ENCODE results near the gene STAT6. TPM values are rescaled to one million over a fixed set of nuclear protein-coding genes. Genes with fewer than 3 reads are reported as not detected.

Gene STAT6
- total RNA-seq, 1 experiment from 2014 or later, result 122 TPM

DNA sequence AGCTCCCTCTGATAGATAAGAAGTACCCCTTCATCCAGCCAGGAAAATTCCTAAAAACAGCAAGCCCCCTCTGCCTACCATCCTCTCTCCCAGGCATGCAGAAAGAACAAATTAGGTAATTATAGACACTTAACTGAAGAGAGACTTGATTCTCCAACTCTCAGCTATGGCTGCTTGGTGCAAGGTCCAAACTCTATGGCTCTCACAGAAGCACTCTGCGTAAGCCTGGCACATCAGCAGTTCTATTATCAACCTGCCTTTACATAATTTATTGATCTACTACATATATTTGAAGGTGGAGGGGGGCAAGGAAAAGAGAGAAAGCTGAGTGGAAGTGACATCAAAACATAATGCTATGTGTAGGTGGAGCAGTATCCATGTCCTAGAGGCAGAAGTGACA, 60.2 kb downstream of the STAT6 start:
- no peaks in the 10 kb centered on the region for H3K9me3 ChIP-seq (ENCODE audit: insufficient read depth, low read depth)
- H3K79me2 ChIP-seq (ENCODE audit: low read depth), result no peaks in the 10 kb centered on the region
- TF ChIP-seq EZH2 (IDR thresholded peaks at IDR 0.05; ENCODE audit: low read depth), result no peak
- TF ChIP-seq, protein P1, sequence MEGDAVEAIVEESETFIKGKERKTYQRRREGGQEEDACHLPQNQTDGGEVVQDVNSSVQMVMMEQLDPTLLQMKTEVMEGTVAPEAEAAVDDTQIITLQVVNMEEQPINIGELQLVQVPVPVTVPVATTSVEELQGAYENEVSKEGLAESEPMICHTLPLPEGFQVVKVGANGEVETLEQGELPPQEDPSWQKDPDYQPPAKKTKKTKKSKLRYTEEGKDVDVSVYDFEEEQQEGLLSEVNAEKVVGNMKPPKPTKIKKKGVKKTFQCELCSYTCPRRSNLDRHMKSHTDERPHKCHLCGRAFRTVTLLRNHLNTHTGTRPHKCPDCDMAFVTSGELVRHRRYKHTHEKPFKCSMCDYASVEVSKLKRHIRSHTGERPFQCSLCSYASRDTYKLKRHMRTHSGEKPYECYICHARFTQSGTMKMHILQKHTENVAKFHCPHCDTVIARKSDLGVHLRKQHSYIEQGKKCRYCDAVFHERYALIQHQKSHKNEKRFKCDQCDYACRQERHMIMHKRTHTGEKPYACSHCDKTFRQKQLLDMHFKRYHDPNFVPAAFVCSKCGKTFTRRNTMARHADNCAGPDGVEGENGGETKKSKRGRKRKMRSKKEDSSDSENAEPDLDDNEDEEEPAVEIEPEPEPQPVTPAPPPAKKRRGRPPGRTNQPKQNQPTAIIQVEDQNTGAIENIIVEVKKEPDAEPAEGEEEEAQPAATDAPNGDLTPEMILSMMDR (conservative IDR thresholded peaks at IDR 0.05), result no peak
- H3K27me3 ChIP-seq (ENCODE audit: insufficient read depth, low read depth), result peaks cover 30% of the 10 kb centered on the region; the same call in 1 of the 2 replicates
- DNase-seq, result no peak
- H2AFZ ChIP-seq, result no peak overlapping the region
- POLR2A ChIA-PET (ENCODE audit: unreplicated experiment), result no interaction called here
- BruUV-seq (replicated peaks), result no TSS peak
- H3K4me2 ChIP-seq, result no peak overlapping the region
- CTCF ChIA-PET, result interaction anchor here (0.5 kb wide), 1 partner anchor 16 kb away, joined by 3 read pairs; no protein-coding TSS in a partner anchor
- H3K9me2 ChIP-seq (ENCODE audit: insufficient read depth), result no peaks in the 10 kb centered on the region
- H4K20me1 ChIP-seq (ENCODE audit: insufficient read depth), result no peaks in the 10 kb centered on the region
- intact Hi-C loops (cut with micrococcal nuclease; ENCODE audit: unreplicated experiment), result no loop called here
- no peaks in the 10 kb centered on the region for H3K36me3 ChIP-seq (ENCODE audit: low read depth)
- no peaks in the 10 kb centered on the region for H3K4me1 ChIP-seq (replicated peaks; ENCODE audit: insufficient read depth)
- no peaks in the 10 kb centered on the region for H3F3A ChIP-seq (ENCODE audit: insufficient read depth, low read depth)
- H3K27ac ChIP-seq, result no peak overlapping the region
- no peak overlapping the region for H3K4me3 ChIP-seq

DNA sequence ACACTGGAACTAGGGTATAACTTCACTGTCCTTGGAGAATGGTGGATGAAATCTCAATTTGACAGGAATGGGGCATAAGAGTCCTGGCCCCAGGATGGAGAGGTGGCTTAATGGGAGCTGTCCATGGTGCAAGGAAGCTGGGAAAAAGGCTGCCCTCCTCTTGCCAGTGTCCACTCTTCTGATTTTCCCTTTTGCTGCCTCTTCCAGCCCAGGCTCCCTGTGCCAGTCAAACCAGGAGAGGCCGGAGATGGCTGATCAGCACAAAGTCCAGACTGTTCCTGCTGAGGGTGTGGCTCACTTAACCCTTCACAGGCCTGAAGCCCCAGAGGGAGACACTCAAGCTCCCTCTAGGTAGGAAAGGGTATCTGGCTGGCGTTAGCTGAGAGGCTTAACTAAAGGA, 61.3 kb downstream of the STAT6 start, which contains the start of gene MYO1A:
Gene MYO1A, minus strand, starts transcription at position 240 of the 400 bp plus-strand sequence. CDS start 1,806 bp downstream, outside the sequence.
- no peaks in the 10 kb centered on the region for H3K36me3 ChIP-seq (ENCODE audit: low read depth)
- no peaks in the 10 kb centered on the region for H3K9me3 ChIP-seq (ENCODE audit: insufficient read depth, low read depth)
- ChIA-PET CTCF (no interaction called here), POLR2A (ENCODE audit: unreplicated experiment) (no interaction called here)
- no peak within 1 kb of the TSS for H3K4me2 ChIP-seq
- H3K27ac ChIP-seq, result no peak within 1 kb of the TSS
- intact Hi-C loops (cut with micrococcal nuclease; ENCODE audit: unreplicated experiment), result no loop called here
- H3K27me3 ChIP-seq (ENCODE audit: insufficient read depth, low read depth), result peaks cover 42% of the 10 kb centered on the region; the same call in 1 of the 2 replicates
- no peak within 1 kb of the TSS for H3K4me3 ChIP-seq
- no peaks in the 10 kb centered on the region for H3F3A ChIP-seq (ENCODE audit: insufficient read depth, low read depth)
- H3K9me2 ChIP-seq (ENCODE audit: insufficient read depth), result no peaks in the 10 kb centered on the region
- H3K79me2 ChIP-seq (ENCODE audit: low read depth), result no peaks in the 10 kb centered on the region
- DNase-seq, result peak in 1 of 2 experiments; percentile 5
- TF ChIP-seq EZH2 (IDR thresholded peaks at IDR 0.05; ENCODE audit: low read depth), result no peak
- TF ChIP-seq, protein P1 (conservative IDR thresholded peaks at IDR 0.05), result no peak
- no TSS peak for BruUV-seq (replicated peaks)
- no peaks in the 10 kb centered on the region for H4K20me1 ChIP-seq (ENCODE audit: insufficient read depth)
- no peak within 1 kb of the TSS for H2AFZ ChIP-seq
- no peaks in the 10 kb centered on the region for H3K4me1 ChIP-seq (replicated peaks; ENCODE audit: insufficient read depth)

DNA sequence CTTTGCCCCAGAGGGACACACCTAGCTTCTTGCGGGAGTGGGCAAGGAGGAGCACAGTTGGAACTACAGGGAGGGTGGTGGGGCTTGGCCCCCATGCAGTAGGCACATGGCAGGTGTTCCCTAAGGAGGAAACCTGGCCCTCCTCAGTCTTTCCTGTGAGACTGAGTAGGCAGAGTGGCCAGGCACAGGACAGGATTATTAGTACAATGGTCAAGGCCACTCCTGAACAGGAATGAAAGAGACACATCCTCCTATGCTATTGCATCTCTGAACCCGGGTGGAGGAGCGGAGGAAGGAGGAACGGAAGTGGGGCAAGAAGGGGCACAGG, 62.1 kb downstream of the STAT6 start:
- TF ChIP-seq, protein P1 (conservative IDR thresholded peaks at IDR 0.05), result no peak
- TF ChIP-seq EZH2 (IDR thresholded peaks at IDR 0.05; ENCODE audit: low read depth), result no peak
- H3K27me3 ChIP-seq (ENCODE audit: insufficient read depth, low read depth), result peaks cover 49% of the 10 kb centered on the region; the same call in 1 of the 2 replicates
- H3K36me3 ChIP-seq (ENCODE audit: low read depth), result no peaks in the 10 kb centered on the region
- H3K9me2 ChIP-seq (ENCODE audit: insufficient read depth), result no peaks in the 10 kb centered on the region
- H2AFZ ChIP-seq, result no peak overlapping the region
- H3K79me2 ChIP-seq (ENCODE audit: low read depth), result no peaks in the 10 kb centered on the region
- POLR2A ChIA-PET (ENCODE audit: unreplicated experiment), result no interaction called here
- DNase-seq, result no peak
- no peaks in the 10 kb centered on the region for H4K20me1 ChIP-seq (ENCODE audit: insufficient read depth)
- intact Hi-C loops (cut with micrococcal nuclease; ENCODE audit: unreplicated experiment), result no loop called here
- H3K4me1 ChIP-seq (replicated peaks; ENCODE audit: insufficient read depth), result no peaks in the 10 kb centered on the region
- H3K27ac ChIP-seq, result no peak overlapping the region
- H3F3A ChIP-seq (ENCODE audit: insufficient read depth, low read depth), result no peaks in the 10 kb centered on the region
- no peaks in the 10 kb centered on the region for H3K9me3 ChIP-seq (ENCODE audit: insufficient read depth, low read depth)
- no TSS peak for BruUV-seq (replicated peaks)
- CTCF ChIA-PET, result no interaction called here
- H3K4me2 ChIP-seq, result no peak overlapping the region
- no peak overlapping the region for H3K4me3 ChIP-seq
